Measurements from ENCODE around the gene ATF6.

DNA sequence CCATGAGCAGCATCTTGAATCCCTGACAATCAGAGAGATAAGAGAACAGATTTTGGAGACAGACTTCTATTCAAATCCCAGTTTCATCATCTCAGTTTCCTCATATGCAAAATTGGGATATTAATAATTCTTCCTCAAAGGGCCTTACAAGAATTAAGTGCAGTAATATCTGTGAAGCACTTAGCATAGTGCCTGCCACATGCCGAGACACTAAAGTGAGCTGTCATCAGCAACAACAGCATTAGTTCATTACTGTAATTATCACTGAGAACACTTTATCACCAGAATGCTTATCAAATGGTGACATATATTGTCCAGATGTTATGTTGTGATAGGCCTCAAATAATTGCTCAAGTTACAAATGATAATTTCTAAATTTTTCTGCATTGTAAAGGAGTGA, 45.7 kb upstream of the ATF6 start:
- TF ChIP-seq POLR2A (IDR thresholded peaks at IDR 0.05) (no peak), POLR2AphosphoS5 (IDR thresholded peaks at IDR 0.05; ENCODE audit: insufficient read depth in 1 of 2, low read depth in 1 of 2) (no peak)
- TF ChIP-seq, protein P1, sequence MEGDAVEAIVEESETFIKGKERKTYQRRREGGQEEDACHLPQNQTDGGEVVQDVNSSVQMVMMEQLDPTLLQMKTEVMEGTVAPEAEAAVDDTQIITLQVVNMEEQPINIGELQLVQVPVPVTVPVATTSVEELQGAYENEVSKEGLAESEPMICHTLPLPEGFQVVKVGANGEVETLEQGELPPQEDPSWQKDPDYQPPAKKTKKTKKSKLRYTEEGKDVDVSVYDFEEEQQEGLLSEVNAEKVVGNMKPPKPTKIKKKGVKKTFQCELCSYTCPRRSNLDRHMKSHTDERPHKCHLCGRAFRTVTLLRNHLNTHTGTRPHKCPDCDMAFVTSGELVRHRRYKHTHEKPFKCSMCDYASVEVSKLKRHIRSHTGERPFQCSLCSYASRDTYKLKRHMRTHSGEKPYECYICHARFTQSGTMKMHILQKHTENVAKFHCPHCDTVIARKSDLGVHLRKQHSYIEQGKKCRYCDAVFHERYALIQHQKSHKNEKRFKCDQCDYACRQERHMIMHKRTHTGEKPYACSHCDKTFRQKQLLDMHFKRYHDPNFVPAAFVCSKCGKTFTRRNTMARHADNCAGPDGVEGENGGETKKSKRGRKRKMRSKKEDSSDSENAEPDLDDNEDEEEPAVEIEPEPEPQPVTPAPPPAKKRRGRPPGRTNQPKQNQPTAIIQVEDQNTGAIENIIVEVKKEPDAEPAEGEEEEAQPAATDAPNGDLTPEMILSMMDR (IDR thresholded peaks at IDR 0.05), result no peak
